Jurkat, Clone E6-1 (cell line): Measurements from ENCODE around the gene ZEB1.
"Not testable (repeated sequence)": the region's sequence is repeated elsewhere in the genome, so short reads cannot be mapped to it uniquely, and the experiment has no call there.

Experiments used
- DNase-seq: peaks from one replicate; pipeline ENCODE4 v3.0.0-alpha.2; 2011; ENCODE audit warnings: low read depth, low spot score
- H3K4me3 ChIP-seq: 2 replicates; pipeline ENCODE4 v1.5.1; 2011; ENCODE audit warnings: mild to moderate bottlenecking, low read length, control low read depth, moderate library complexity

The ZEB1 gene

DNA sequence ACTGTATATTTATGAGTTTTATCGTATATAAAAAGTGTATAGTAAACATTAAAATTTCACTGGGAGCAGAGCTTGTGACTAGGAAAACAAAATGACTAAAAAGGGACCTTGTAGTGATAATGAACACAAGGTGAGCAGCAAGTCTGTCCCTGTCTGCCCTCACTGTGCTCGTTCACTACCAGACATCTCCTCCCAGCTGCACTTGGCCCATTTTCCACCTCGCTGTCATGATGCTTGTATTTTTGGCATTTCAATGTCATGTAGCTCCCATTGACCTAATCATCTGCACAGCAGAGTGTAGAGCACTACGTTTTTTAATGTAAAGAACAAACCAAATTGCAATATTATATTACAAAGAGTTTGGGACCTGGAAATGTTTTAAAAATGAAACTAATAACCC lies 207.2 kb downstream of the ZEB1 start:
- no peak overlapping the region for H3K4me3 ChIP-seq
- DNase-seq = no peak

DNA sequence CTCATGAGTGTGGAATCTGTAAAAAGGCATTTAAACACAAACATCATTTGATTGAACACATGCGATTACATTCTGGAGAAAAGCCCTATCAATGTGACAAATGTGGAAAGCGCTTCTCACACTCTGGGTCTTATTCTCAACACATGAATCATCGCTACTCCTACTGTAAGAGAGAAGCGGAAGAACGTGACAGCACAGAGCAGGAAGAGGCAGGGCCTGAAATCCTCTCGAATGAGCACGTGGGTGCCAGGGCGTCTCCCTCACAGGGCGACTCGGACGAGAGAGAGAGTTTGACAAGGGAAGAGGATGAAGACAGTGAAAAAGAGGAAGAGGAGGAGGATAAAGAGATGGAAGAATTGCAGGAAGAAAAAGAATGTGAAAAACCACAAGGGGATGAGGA lies 207.7 kb downstream of the ZEB1 start:
- no peak overlapping the region for H3K4me3 ChIP-seq
- no peak for DNase-seq

DNA sequence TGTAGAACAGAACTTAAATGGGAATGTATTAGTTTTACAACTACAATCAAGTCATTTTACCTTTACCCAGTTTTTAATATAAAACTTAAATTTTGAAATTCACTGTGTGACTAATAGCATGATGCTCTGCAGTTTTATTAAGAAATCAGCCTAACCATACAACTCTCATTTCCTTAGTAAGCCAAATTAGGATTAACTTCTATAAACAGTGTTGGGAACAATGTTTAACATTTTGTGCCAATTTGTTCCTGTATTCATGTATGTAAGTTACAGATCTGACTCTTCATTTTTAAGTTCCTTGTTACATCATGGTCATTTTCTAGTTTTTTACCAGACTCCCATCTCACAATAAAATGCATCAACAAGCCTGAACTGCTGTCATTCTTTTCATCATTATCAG lies 209.8 kb downstream of the ZEB1 start:
- H3K4me3 ChIP-seq = no peak overlapping the region
- DNase-seq = no peak

DNA sequence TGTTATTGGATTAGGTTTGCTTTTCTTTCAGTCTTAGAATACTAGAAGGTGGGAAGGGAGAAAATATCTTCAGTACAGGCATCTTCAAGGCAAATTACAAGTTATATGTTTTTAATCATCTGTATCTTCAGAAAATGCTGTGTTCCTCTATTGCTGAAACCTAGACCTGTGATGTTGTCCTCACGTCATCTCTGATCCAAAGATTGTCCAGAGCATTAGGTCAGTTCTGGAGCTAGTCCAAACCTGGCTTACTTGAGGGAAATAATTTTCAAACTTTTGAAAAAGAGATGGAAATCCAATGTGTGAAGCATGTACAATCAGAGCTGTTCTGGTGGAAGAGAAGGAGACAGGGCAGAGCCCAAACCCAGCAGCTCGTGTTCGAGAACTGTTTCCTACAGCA lies 217.3 kb downstream of the ZEB1 start:
- H3K4me3 ChIP-seq = no peak overlapping the region
- no peak for DNase-seq

DNA sequence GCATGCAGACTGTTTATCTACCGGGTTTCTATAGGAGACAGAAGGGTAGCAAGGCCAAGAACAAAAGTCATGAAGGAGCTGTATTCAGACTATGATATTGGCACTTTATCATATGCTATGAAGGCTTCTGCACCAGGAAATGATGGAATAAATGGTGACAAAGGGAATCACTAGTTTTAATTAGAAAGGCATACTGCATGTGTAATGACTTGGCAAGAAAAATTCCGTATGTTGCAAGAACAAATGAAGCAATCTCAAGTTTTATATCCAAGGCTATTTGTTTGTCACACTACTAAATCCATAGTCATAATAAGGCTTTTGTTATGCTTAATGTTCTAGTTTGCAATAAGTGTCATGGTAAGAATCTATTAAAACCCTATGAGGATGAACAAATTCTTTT lies 230.9 kb downstream of the ZEB1 start:
- H3K4me3 ChIP-seq = no peak overlapping the region
- no peak for DNase-seq

DNA sequence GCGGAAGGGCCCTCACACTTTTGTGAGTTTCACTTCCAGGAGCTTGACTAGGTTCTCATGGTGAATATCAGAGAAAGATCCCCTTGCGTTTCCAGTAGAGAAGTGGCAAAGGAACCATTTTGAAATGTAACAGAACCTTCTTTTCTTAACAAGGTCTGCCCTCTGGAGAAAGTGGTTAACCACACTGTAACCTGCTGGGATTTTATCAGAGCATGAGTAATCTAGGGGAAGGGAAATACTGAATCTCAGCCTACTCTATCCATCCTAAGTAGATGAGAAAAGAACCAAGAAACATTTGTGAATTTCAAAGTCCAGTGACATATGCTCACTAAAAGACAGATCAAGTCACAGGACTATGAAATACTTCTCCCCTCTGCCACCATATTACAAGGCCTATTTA lies 235.5 kb downstream of the ZEB1 start:
- no peak overlapping the region for H3K4me3 ChIP-seq

DNA sequence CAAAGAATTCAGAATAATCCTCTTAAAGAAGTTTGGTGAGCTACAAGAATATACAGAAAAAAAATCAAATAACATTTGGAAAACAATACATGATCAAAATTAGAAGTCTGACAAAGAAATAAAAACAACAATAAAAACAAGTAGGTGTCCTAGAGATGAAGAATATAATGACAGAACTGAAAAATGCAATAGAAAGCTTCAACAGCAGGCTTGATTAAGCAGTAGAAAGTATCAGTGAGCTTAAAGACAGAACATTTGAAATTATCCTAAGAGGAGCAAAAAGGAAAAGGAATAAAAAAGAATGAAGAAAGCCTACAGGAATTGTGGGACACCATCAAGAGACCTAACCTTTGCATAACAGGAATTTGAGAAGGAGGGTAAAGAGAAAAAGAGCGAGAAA lies 238.8 kb downstream of the ZEB1 start:
- no peak for DNase-seq
- H3K4me3 ChIP-seq = no peak overlapping the region

More for the DNA sequence above, 235.5 kb downstream of the ZEB1 start:
- no peak for DNase-seq

DNA sequence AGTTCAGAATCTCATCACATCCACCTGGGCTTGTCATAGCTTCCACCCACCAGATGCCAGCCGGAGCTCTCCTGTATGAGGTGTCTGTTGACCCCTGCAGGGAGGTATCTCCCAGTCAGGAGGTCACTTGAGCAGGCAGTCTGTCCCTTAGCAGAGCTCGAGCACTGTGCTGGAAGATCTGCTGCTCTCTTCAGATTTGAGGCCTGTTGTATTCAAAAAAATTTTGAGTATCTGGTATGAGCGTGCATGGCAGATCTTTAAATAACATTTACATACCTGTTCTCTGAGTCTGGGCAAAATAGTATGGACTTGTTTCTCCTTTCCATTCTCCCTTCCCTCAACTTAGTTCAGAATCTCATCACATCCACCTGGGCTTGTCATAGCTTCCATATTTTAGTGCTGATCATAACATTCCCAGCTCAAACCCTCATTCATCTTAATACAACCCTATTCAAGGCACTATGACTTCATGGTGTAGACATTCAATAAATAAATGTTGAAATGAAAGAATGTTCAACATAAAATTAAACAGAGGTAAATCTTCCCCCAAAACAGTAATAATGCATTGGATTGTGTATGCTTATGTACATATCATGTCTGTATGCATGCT lies 249.3 kb downstream of the ZEB1 start:
- H3K4me3 ChIP-seq, DNase-seq: not testable (repeated sequence)

DNA sequence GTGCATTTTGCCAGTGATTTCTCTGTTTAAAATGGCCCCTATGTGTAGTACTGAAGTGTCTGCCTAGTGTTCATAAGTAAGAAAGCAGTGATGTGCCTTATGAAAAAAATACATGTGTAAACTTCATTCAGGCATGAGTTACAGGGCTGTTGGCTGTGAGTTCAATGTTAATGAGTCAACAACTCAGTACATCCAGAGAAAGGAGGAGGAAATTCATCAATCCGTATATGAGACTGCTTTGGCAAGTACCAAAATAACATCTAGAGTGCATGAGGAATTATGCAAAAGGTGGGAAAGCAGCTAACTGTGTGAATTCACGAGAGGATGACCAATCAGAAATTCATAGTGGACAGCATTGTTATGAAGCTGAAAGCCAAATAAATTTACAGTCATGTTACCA lies 255.6 kb downstream of the ZEB1 start:
- no peak for DNase-seq
- no peak overlapping the region for H3K4me3 ChIP-seq

DNA sequence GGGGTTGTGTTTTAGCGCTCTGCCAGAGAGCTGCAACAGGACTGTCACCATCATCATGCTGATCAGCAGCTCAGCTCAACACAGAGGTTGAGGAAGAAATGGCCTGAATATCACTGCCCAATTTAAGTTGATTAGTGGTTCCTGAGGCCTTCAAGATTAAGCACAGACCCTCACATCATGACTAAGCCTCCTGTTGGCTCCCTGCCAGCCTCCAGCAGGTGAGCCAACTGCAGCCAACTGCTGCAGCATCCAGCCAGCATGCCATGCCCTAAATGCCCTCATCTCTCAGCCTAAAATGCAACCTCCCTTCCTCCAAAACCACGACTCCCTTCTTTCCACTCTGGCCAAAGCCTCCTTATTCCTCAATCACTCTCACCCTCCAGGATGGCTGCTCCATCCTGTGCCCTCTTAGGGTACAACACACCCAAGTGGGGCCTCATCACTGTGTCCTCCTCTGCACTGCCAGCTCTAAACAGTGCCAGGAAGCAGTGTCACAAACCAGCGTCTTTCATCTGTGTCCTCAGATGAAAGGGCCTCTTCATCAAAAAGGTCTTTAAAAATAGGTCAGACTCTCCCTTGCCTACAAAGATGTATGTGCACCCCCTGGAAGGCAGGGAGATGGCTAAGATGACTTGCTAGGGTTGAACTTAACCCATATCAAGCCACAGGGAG lies 259.3 kb downstream of the ZEB1 start:
- H3K4me3 ChIP-seq = no peak overlapping the region
- DNase-seq = peak; percentile 51

DNA sequence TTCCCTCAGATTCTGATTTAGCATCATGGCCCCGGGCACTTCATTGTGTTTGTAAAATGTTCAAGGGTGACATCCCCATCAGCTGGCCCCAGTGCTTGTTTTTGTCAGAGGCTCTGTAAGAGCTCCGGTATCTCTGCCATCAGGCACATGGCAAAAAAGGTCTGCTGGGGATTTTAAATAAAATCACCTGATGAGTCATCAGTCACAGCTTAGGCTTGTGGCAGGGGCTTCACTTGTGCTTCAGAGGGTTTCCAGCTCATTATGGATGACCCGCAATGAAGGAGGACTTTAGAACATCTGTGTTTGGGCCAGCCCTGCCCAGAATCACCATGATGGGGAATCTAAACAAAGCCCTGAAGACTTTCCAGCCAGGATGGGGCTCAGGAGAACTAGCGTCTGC lies 259.9 kb downstream of the ZEB1 start:
- H3K4me3 ChIP-seq = no peak overlapping the region
- no peak for DNase-seq
